K562 (cell line): Measurements from ENCODE around the gene EMC9. TPM values are rescaled to one million over a fixed set of nuclear protein-coding genes. Genes with fewer than 3 reads are reported as not detected.

Experiments
- ATAC-seq: fragments of 200-7000 bp; cut with Tn5 transposase; 3 replicates; pipeline ENCODE4 v1.9.1; 2020; ENCODE audit warnings: moderate library complexity
- BruUV-seq: library from RNA; stranded (reverse); fragments of 400-500 nt; replicated peaks from 2 replicates; lab custom pipeline; 2021; lab: Mats Ljungman, UMichigan
- CTCF ChIA-PET: fragments of 300-600 bp; formaldehyde crosslinking; extraction: SDS; loops from one replicate; lab custom pipeline; 2021; ENCODE audit warnings: low intra/inter-chr PET ratio; lab: Yijun Ruan, JAX
- POLR2A ChIA-PET: fragments of 300-600, 350-650 bp; sonication (Branson Sonifier 250); formaldehyde crosslinking; extraction: SDS; loops from one replicate; lab custom pipeline; 2021; ENCODE audit warnings: antibody characterized with exemption, inconsistent platforms; lab: Yijun Ruan, JAX
- DNase-seq, 4 experiments: peaks; one replicate each; pipeline versions ENCODE4 v3.0.0 to v3.0.0-alpha.2; 2011 to 2018; ENCODE audit warnings: low spot score in 3 of 4, mixed read lengths in 3 of 4; ENCODE audit errors: extremely low read depth in 1 of 4
- FAIRE-seq: peaks from 2 replicates; lab custom pipeline; 2011; peaks lifted over from hg19 to GRCh38; lab: Jason Lieb, UNC
- H2AFZ ChIP-seq: 2 replicates; pipeline ENCODE4 v1.6.0; 2011; ENCODE audit warnings: low read depth, low read length, control low read depth, inconsistent platforms
- H3K27ac ChIP-seq: fragments of 200-600 bp; 3 replicates; pipeline ENCODE4 v1.8.0; 2011; ENCODE audit warnings: low read depth, mild to moderate bottlenecking, control low read depth, inconsistent platforms, low read length, moderate library complexity, mixed read lengths; ENCODE audit errors: extremely low read depth
- H3K27me3 ChIP-seq, 2 experiments: fragments of 300-600 bp in 1 of 2; 2 replicates in 1 of 2; 3 replicates in 1 of 2; pipeline versions ENCODE4 v1.6.0 to v1.8.0; 2011; ENCODE audit warnings: inconsistent platforms in 2 of 2, low read length in 2 of 2, mild to moderate bottlenecking in 1 of 2, mixed read lengths in 1 of 2, moderate library complexity in 1 of 2; ENCODE audit not compliant: control insufficient read depth in 2 of 2, insufficient read depth in 2 of 2
- H3K36me3 ChIP-seq: fragments of 300-600 bp; 3 replicates; pipeline ENCODE4 v1.8.0; 2011; ENCODE audit warnings: mild to moderate bottlenecking, low read length, inconsistent platforms; ENCODE audit not compliant: control insufficient read depth, insufficient read depth
- H3K4me1 ChIP-seq, 2 experiments: fragments of 200-600 bp in 1 of 2; replicated peaks in 1 of 2; 2 replicates in 1 of 2; 3 replicates in 1 of 2; pipeline versions ENCODE4 v1.5.1 to v1.8.0; 2011; ENCODE audit warnings: inconsistent platforms in 2 of 2, low read length in 2 of 2, mild to moderate bottlenecking in 1 of 2, mixed read lengths in 1 of 2, moderate library complexity in 1 of 2; ENCODE audit not compliant: control insufficient read depth in 2 of 2, insufficient read depth in 2 of 2
- H3K4me2 ChIP-seq: 2 replicates; pipeline ENCODE4 v1.6.1; 2011; ENCODE audit warnings: low read length, control low read depth, inconsistent platforms, mixed read lengths; ENCODE audit not compliant: insufficient read depth
- H3K4me3 ChIP-seq: fragments of 200-600 bp; sonication (generic), shearing (Covaris generic); 2 replicates; pipeline ENCODE4 v1.5.1; 2016; ENCODE audit warnings: control low read depth, inconsistent platforms
- H3K79me2 ChIP-seq: fragments of 200-600 bp; 3 replicates; pipeline ENCODE4 v1.8.0; 2011; ENCODE audit warnings: low read length, inconsistent platforms; ENCODE audit not compliant: control insufficient read depth, insufficient read depth
- H3K9ac ChIP-seq, 2 experiments: 2 replicates each; pipeline versions ENCODE4 v1.6.0 to v1.6.1; 2011; ENCODE audit warnings: low read depth in 2 of 2, low read length in 2 of 2, control low read depth in 1 of 2, inconsistent platforms in 1 of 2, mild to moderate bottlenecking in 1 of 2, mixed read lengths in 1 of 2; ENCODE audit not compliant: insufficient read depth in 1 of 2
- H3K9me1 ChIP-seq: one replicate; pipeline ENCODE4 v1.6.0; 2011; ENCODE audit warnings: inconsistent platforms, mild to moderate bottlenecking, low read length, moderate library complexity; ENCODE audit not compliant: control insufficient read depth, insufficient read depth
- H3K9me3 ChIP-seq: replicated peaks from 2 replicates; pipeline ENCODE4 v1.5.1; 2011; ENCODE audit warnings: low read depth, low read length, inconsistent platforms; ENCODE audit not compliant: control insufficient read depth, insufficient read depth
- H4K20me1 ChIP-seq: replicated peaks from 2 replicates; pipeline ENCODE4 v1.6.1; 2011; ENCODE audit warnings: low read length, inconsistent platforms, mixed read lengths; ENCODE audit not compliant: control insufficient read depth, insufficient read depth
- BHLHE40 ChIP-seq: IDR thresholded peaks from 2 replicates; pipeline ENCODE4 v1.6.1; 2011; ENCODE audit warnings: low read length, improper control_type of control experiment
- CEBPG ChIP-seq, 3 experiments: fragments of 200-800 bp in 1 of 3; sonication (Bioruptor generic) in 1 of 3; sonication (generic) in 1 of 3; formaldehyde crosslinking in 1 of 3; IDR thresholded peaks in 2 of 3; conservative IDR thresholded peaks in 1 of 3; 2 replicates each; pipeline versions ENCODE4 v1.6.1 to v1.8.0; 2016 to 2022; ENCODE audit warnings: missing compliant biosample characterization in 2 of 3, missing genetic modification characterization in 2 of 3, mild to moderate bottlenecking in 1 of 3, missing genetic modification reagents in 1 of 3
- ETV1 ChIP-seq: fragments of 450-650 bp; conservative IDR thresholded peaks from 2 replicates; pipeline ENCODE4 v1.6.1; 2016; ENCODE audit warnings: missing genetic modification characterization, control low read depth, low read depth, missing compliant biosample characterization
- FIP1L1 ChIP-seq: fragments of 200-400 bp; formaldehyde crosslinking; IDR thresholded peaks from 2 replicates; pipeline ENCODE4 v1.6.1; 2018; ENCODE audit warnings: mild to moderate bottlenecking, low read depth, low read length; ENCODE audit not compliant: poor library complexity, severe bottlenecking
- HOXB6 ChIP-seq: fragments of 250-450 bp; sonication (Bioruptor Pico); IDR thresholded peaks from 2 replicates; pipeline ENCODE4 v1.5.1; 2022; ENCODE audit warnings: mild to moderate bottlenecking, borderline replicate concordance
- JUN ChIP-seq, 2 experiments: sonication (generic) in 1 of 2; formaldehyde crosslinking in 1 of 2; IDR thresholded peaks; 2 replicates each; pipeline versions ENCODE4 v1.6.1 to v1.8.0; 2012 to 2022; ENCODE audit warnings: borderline replicate concordance in 2 of 2, mild to moderate bottlenecking in 2 of 2, improper control_type of control experiment in 1 of 2, low read depth in 1 of 2, low read length in 1 of 2, missing genetic modification reagents in 1 of 2
- MYNN ChIP-seq, 2 experiments: sonication (generic); formaldehyde crosslinking in 1 of 2; IDR thresholded peaks; 2 replicates each; pipeline versions ENCODE4 v1.5.0 to v1.6.1; 2016 to 2020; ENCODE audit warnings: antibody characterized with exemption in 1 of 2, missing genetic modification reagents in 1 of 2
- NCOA6 ChIP-seq: fragments of 450-650 bp; IDR thresholded peaks from 2 replicates; pipeline ENCODE4 v1.6.1; 2017; ENCODE audit warnings: mild to moderate bottlenecking
- PATZ1 ChIP-seq: fragments of 250-450 bp; sonication (Bioruptor Pico); IDR thresholded peaks from 2 replicates; pipeline ENCODE4 v1.5.0; 2020; ENCODE audit warnings: mild to moderate bottlenecking, borderline replicate concordance
- SMARCC2 ChIP-seq: fragments of 450-650 bp; IDR thresholded peaks from 2 replicates; pipeline ENCODE4 v1.6.1; 2017; ENCODE audit warnings: antibody characterized with exemption, moderate library complexity, mild to moderate bottlenecking, low read depth
- SREBF1 ChIP-seq: fragments of 150-350 bp; IDR thresholded peaks from 2 replicates; pipeline ENCODE4 v1.6.1; 2014; ENCODE audit warnings: antibody characterized with exemption, low read depth, low read length, borderline replicate concordance
- TCF7L2 ChIP-seq: fragments of 150-350 bp; IDR thresholded peaks from 2 replicates; pipeline ENCODE4 v1.6.1; 2016; ENCODE audit warnings: low read depth, mild to moderate bottlenecking, low read length, moderate library complexity
- ZNF12 ChIP-seq: sonication (generic); formaldehyde crosslinking; IDR thresholded peaks from 2 replicates; pipeline ENCODE4 v1.4.0; 2020; ENCODE audit warnings: mild to moderate bottlenecking, missing genetic modification reagents
- ZNF324 ChIP-seq: fragments of 250-450 bp; sonication (Bioruptor Pico); IDR thresholded peaks from 2 replicates; pipeline ENCODE4 v1.4.0; 2020; ENCODE audit warnings: mild to moderate bottlenecking
- WGBS: fragments of 100-300 bp; shearing (Covaris generic); methylation state at CpG from one replicate; pipeline ENCODE4 v1.1.6; 2016; ENCODE audit warnings: low coverage, mixed read lengths; ENCODE audit not compliant: insufficient coverage; ENCODE audit errors: missing lambda C conversion rate; 5-methylcytosine and 5-hydroxymethylcytosine counted together
- in situ Hi-C: fragments of 300-500 bp; cut with MboI; formaldehyde crosslinking; loops from 4 replicates; pipeline ENCODE4 v1.15.0; 2018; ENCODE audit warnings: inconsistent platforms, mixed read lengths
- intact Hi-C: fragments of 100-400 bp; cut with micrococcal nuclease; formaldehyde crosslinking; loops from 2 replicates; pipeline ENCODE4 v1.14.2; 2022
- polyA plus RNA-seq, 8 experiments: library from polyadenylated mRNA; depleted of rRNA in 4 of 8; stranded (reverse) in 5 of 8; unstranded in 3 of 8; fragments of >200 nt; fragmentation: Nextera tagmentation in 2 of 8; fragmentation: Illumina TruSeq in 1 of 8; extraction: Ambion mirVana in 2 of 8; extraction: Trizol in 1 of 8; gene quantifications; 2 replicates each; pipeline versions ENCODE4 v1.2.1 to v1.2.3, GENCODE V29; 2011 to 2014; ENCODE audit warnings: inconsistent platforms in 1 of 8, missing spikeins in 1 of 8
- total RNA-seq, 7 experiments: library from RNA; depleted of rRNA in 6 of 7; stranded (reverse); fragments of >200 nt in 6 of 7; fragmentation: Illumina TruSeq in 2 of 7; extraction: Trizol in 2 of 7; gene quantifications; 2 replicates each; pipeline versions ENCODE4 v1.2.1 to v1.2.3, GENCODE V29; 2011 to 2021; ENCODE audit warnings: low replicate concordance in 1 of 7
- TF ChIP-seq, protein P1 (sequence below): conservative IDR thresholded peaks from 2 replicates; pipeline ENCODE4 v1.6.1; 2011; ENCODE audit warnings: low read depth, mild to moderate bottlenecking, low read length; ENCODE audit not compliant: control insufficient read depth

Gene EMC9
- total and polyA plus RNA-seq, 9 of the 15 experiments (the other 6 are each of a cell fraction or from before 2014, with no cell fraction given), result 3.1 to 13.2 (median 7.8) TPM

DNA sequence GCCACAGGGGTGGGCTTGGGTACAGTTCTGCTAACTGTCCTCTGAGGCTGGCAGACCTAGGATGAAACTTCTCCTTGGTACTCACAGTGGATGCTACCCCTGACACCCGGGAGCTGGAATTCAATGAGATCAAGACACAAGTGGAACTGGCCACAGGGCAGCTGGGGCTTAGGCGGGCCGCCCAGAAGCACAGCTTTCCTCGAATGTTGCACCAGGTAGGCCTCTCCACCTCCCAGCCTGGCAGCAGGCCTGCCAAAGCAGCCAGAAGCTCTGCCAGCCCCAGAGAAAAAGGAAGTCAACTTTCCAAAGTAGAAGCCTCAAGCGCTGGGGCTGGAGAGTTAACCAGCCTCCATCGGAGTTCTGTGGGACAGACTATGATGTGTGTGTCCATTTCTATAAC is 24.2 kb downstream of the EMC9 start:
- no peaks in the 10 kb centered on the region for H3K27me3 ChIP-seq
- no TSS peak for BruUV-seq
- TF ChIP-seq ETV1 (tag) (no peak), NCOA6 (no peak), ZNF12 (CRISPR knock-in tag) (no peak), SMARCC2 (no peak), MYNN (IDR thresholded peaks at IDR 0.05) (no peak), MYNN (CRISPR knock-in tag; IDR thresholded peaks at IDR 0.05) (no peak), BHLHE40 (no peak), TCF7L2 (no peak), JUN (IDR thresholded peaks at IDR 0.05; ENCODE audit: borderline replicate concordance, low read depth, low read length) (no peak), JUN (CRISPR knock-in tag; IDR thresholded peaks at IDR 0.05; ENCODE audit: borderline replicate concordance) (no peak), PATZ1 (CRISPR knock-in tag) (no peak), FIP1L1 (no peak), SREBF1 (no peak), CEBPG (CRISPR knock-in tag; IDR thresholded peaks at IDR 0.05) (no peak), CEBPG (tag; conservative IDR thresholded peaks at IDR 0.05 in 1 of 2, IDR thresholded peaks at IDR 0.05 in 1 of 2) (no peak), ZNF324 (CRISPR knock-in tag) (no peak), HOXB6 (CRISPR knock-in tag) (no peak)
- TF ChIP-seq, protein P1, sequence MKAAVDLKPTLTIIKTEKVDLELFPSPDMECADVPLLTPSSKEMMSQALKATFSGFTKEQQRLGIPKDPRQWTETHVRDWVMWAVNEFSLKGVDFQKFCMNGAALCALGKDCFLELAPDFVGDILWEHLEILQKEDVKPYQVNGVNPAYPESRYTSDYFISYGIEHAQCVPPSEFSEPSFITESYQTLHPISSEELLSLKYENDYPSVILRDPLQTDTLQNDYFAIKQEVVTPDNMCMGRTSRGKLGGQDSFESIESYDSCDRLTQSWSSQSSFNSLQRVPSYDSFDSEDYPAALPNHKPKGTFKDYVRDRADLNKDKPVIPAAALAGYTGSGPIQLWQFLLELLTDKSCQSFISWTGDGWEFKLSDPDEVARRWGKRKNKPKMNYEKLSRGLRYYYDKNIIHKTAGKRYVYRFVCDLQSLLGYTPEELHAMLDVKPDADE, result no peak
- in situ Hi-C loops, result no loop called here
- H3K9ac ChIP-seq, result peak overlapping the region in 1 of 2 experiments; percentile 3; a peak in 1 of 4 replicates
- peaks cover 18% of the 10 kb centered on the region for H3K79me2 ChIP-seq
- H3K27ac ChIP-seq, result no peak overlapping the region
- H3K9me3 ChIP-seq, result no peaks in the 10 kb centered on the region
- H4K20me1 ChIP-seq, result no peaks in the 10 kb centered on the region
- no peak for DNase-seq
- FAIRE-seq, result no peak
- H2AFZ ChIP-seq, result no peak overlapping the region
- POLR2A ChIA-PET, result interaction anchor here (5.0 kb wide), 1 partner anchor 9 kb away, joined by 38 read pairs; no protein-coding TSS in a partner anchor
- H3K4me3 ChIP-seq, result no peak overlapping the region
- intact Hi-C loops, result no loop called here
- H3K4me1 ChIP-seq, result peaks cover 10% of the 10 kb centered on the region in 2 experiments; a peak in 4 of 5 replicates
- H3K4me2 ChIP-seq, result no peak overlapping the region; the same call in 1 of the 2 replicates
- 84% methylated on average over 3 of the region's 6 CpGs for WGBS
- no peak for ATAC-seq
- peaks cover 52% of the 10 kb centered on the region; the same call in 2 of the 3 replicates for H3K36me3 ChIP-seq
- no peaks in the 10 kb centered on the region for H3K9me1 ChIP-seq
- CTCF ChIA-PET, result no interaction called here
